H1 (cell line): ENCODE measurements around the gene OR10H5. TPM values are rescaled to one million over a fixed set of nuclear protein-coding genes. Genes with fewer than 3 reads are reported as not detected.

Source experiments
- CHD7 ChIP-seq: fragments of 300-600 bp; sonication (generic); IDR thresholded peaks from 2 replicates; pipeline ENCODE4 v1.7.1; 2012; ENCODE audit warnings: low read length, moderate library complexity, mild to moderate bottlenecking, inconsistent platforms; ENCODE audit not compliant: insufficient replicate concordance
- CTCF ChIP-seq, 3 experiments: IDR thresholded peaks; 1 replicate in 2 of 3; 2 replicates in 1 of 3; pipeline versions ENCODE4 v1.5.1 to v1.6.1; 2011; ENCODE audit warnings: low read length in 3 of 3, mild to moderate bottlenecking in 3 of 3, inconsistent platforms in 2 of 3, low read depth in 1 of 3, moderate library complexity in 1 of 3; ENCODE audit not compliant: insufficient read depth in 1 of 3; ENCODE audit errors: control extremely low read depth in 1 of 3
- FOSL1 ChIP-seq: IDR thresholded peaks from 2 replicates; pipeline ENCODE4 v1.6.1; 2011; ENCODE audit warnings: mild to moderate bottlenecking, low read depth, low read length, moderate library complexity; ENCODE audit not compliant: insufficient read depth
- GABPA ChIP-seq: IDR thresholded peaks from 2 replicates; pipeline ENCODE4 v1.6.1; 2011; ENCODE audit warnings: mild to moderate bottlenecking, low read length, moderate library complexity, borderline replicate concordance; ENCODE audit not compliant: insufficient read depth
- HDAC2 ChIP-seq, 2 experiments: fragments of 300-600 bp in 1 of 2; sonication (generic) in 1 of 2; IDR thresholded peaks; 2 replicates each; pipeline ENCODE4 v1.6.1; 2011 to 2012; ENCODE audit warnings: low read depth in 2 of 2, low read length in 2 of 2, mild to moderate bottlenecking in 2 of 2, moderate library complexity in 2 of 2, borderline replicate concordance in 1 of 2, inconsistent platforms in 1 of 2
- HDAC6 ChIP-seq: IDR thresholded peaks from one replicate; pipeline ENCODE4 v1.7.1; 2012; ENCODE audit warnings: low read depth, mild to moderate bottlenecking, inconsistent platforms, low read length, moderate library complexity
- RXRA ChIP-seq: IDR thresholded peaks from 2 replicates; pipeline ENCODE4 v1.6.1; 2011; ENCODE audit warnings: low read depth, mild to moderate bottlenecking, low read length, moderate library complexity; ENCODE audit not compliant: insufficient read depth
- TAF1 ChIP-seq: IDR thresholded peaks from 2 replicates; pipeline ENCODE4 v1.6.1; 2011; ENCODE audit warnings: mild to moderate bottlenecking, low read depth, low read length
- polyA plus RNA-seq, 7 experiments: library from polyadenylated mRNA; depleted of rRNA in 3 of 7; stranded (reverse) in 5 of 7; unstranded in 2 of 7; fragments of >200 nt in 5 of 7; fragments of 200-250 nt in 2 of 7; gene quantifications; 1 replicate in 5 of 7; 2 replicates in 1 of 7; 4 replicates in 1 of 7; pipeline versions ENCODE4 v1.2.1 to v1.2.3, GENCODE V29; 2011 to 2013; ENCODE audit warnings: missing spikeins in 2 of 7, mixed read lengths in 2 of 7
- total RNA-seq: library from RNA; stranded (reverse); fragmentation: NEBNext Ultra II Directional; extraction: Animal tissue kit (Norgen Biotek cat#: 25700); gene quantifications from 2 replicates; pipeline ENCODE4 v1.2.1, GENCODE V29; 2021

Gene OR10H5
- total and polyA plus RNA-seq, 2 of the 8 experiments (the other 6 are each of a cell fraction or from before 2014, with no cell fraction given) = not detected

DNA sequence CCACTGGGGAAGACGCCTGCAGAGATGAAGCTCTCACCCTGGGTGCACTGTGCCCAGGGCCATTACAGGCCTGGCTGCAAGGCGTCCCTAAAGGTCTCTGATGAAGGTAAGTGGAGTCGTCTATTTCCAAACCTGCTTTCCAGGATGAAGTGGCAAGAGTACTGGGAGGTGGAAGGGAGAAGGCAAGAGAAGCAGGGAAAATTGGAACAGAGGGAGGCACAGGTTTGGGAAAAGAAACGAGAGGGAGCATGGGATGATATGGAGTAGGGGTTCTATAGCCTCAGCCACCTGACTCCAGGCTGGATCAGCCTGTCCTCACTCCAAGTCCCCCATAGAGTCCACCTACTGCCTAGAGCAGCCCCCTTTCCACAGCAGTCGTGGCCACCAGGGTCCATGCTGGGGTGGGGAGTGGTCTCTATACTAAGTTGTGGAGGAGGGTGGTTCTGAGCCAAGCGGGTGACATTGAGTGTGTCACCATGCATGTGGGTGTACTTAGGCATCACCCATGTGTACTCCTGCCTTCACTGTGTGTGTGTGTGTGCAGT lies at the start of gene OR10H5 (continued):
- TF ChIP-seq CHD7 (no peak), CTCF (IDR thresholded peaks at IDR 0.05; ENCODE audit: control extremely low read depth in 1 of 3, insufficient read depth in 1 of 3, low read depth in 1 of 3, low read length in 3 of 3) (no peak), TAF1 (no peak), GABPA (no peak), FOSL1 (no peak), HDAC2 (IDR thresholded peaks at IDR 0.05; ENCODE audit: borderline replicate concordance in 1 of 2, low read depth in 2 of 2, low read length in 2 of 2) (no peak), HDAC6 (no peak), RXRA (no peak)
